ENCODE data around the gene RBM15. TPM values are rescaled to one million over a fixed set of nuclear protein-coding genes. Genes with fewer than 3 reads are reported as not detected.

The RBM15 gene
- total and polyA plus RNA-seq, 2 of the 13 experiments (the other 11 are each of a cell fraction or from before 2014, with no cell fraction given), result 13.5 to 36.4 TPM

DNA sequence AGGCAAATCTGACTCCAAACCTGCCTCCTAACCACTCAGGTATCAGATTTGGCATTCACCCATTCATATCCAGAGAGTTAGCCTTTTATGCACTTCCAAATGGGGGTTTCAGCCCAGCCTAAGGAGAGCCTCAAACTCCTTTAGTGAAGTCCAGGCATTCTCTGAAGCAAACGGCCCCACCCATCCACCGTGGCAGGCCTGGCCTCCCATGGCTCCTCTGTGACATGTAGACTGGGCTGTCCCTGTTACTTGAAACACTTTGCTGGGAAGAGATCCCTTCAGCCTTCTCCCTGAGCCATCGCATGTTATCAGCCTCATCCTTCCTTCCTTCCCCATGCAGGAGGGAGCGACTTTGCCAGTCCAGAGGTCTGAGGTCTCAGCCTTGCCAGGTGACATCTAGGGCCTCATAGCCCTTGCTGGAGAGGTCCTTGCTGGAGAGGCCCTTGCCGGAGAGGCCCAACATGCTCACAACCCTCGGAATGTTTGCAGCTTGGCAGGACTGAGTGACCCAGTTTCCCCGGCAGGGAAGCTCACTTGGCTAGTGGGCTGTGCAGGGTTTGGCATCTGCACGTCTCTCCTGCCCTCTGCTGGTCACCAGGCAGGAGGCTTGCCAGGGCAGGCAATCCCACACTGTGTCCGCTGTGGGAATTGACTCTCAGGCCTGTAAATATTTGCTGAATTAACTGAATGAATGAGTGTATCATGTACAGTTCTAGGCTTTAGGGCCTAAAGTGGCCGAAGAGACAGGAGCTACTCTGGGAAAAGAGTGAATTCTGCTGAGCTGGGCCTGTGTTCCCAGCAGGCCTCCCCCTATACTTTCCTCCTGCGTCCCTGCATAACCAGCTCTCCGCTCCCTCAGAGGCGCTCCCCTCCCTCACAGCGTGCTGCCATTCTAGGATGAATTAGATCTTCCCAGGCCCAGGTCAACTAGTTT is 26.7 kb upstream of the RBM15 start (continued):
- TF ChIP-seq, protein P1, sequence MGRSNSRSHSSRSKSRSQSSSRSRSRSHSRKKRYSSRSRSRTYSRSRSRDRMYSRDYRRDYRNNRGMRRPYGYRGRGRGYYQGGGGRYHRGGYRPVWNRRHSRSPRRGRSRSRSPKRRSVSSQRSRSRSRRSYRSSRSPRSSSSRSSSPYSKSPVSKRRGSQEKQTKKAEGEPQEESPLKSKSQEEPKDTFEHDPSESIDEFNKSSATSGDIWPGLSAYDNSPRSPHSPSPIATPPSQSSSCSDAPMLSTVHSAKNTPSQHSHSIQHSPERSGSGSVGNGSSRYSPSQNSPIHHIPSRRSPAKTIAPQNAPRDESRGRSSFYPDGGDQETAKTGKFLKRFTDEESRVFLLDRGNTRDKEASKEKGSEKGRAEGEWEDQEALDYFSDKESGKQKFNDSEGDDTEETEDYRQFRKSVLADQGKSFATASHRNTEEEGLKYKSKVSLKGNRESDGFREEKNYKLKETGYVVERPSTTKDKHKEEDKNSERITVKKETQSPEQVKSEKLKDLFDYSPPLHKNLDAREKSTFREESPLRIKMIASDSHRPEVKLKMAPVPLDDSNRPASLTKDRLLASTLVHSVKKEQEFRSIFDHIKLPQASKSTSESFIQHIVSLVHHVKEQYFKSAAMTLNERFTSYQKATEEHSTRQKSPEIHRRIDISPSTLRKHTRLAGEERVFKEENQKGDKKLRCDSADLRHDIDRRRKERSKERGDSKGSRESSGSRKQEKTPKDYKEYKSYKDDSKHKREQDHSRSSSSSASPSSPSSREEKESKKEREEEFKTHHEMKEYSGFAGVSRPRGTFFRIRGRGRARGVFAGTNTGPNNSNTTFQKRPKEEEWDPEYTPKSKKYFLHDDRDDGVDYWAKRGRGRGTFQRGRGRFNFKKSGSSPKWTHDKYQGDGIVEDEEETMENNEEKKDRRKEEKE (IDR thresholded peaks at IDR 0.05), result no peak
- no peak for TF ChIP-seq ZNF839 (CRISPR knock-in tag; IDR thresholded peaks at IDR 0.05; ENCODE audit: borderline replicate concordance)
- TF ChIP-seq NFKB2 (CRISPR knock-in tag; IDR thresholded peaks at IDR 0.05; ENCODE audit: borderline replicate concordance), result 0 out of 2 replicates have a peak, but pooled peaks have one; percentile 25
- no peak for TF ChIP-seq SOX5 (CRISPR knock-in tag; IDR thresholded peaks at IDR 0.05; ENCODE audit: borderline replicate concordance)
- no peak for TF ChIP-seq TBX3 (IDR thresholded peaks at IDR 0.05; ENCODE audit: borderline replicate concordance)
- TF ChIP-seq TAF15 (IDR thresholded peaks at IDR 0.05; ENCODE audit: low read depth, low read length, poor library complexity, severe bottlenecking), result no peak
- no peak for TF ChIP-seq ZBTB8A (CRISPR knock-in tag; IDR thresholded peaks at IDR 0.05; ENCODE audit: borderline replicate concordance, low read depth)
- no peak for TF ChIP-seq FOXO1 (CRISPR knock-in tag; IDR thresholded peaks at IDR 0.05)
- TF ChIP-seq MED1 (CRISPR knock-in tag; IDR thresholded peaks at IDR 0.05), result 0 out of 2 replicates have a peak, but pooled peaks have one; percentile 27
- TF ChIP-seq ZNF7 (CRISPR knock-in tag; IDR thresholded peaks at IDR 0.05), result no peak
- no peak for TF ChIP-seq ASH2L (IDR thresholded peaks at IDR 0.05; ENCODE audit: insufficient read length, low read depth, low read length)
- no peak for TF ChIP-seq RFX5 (IDR thresholded peaks at IDR 0.05; ENCODE audit: low read depth, low read length)
- no peak for TF ChIP-seq HOXA7 (CRISPR knock-in tag; IDR thresholded peaks at IDR 0.05)
- TF ChIP-seq, protein P2, sequence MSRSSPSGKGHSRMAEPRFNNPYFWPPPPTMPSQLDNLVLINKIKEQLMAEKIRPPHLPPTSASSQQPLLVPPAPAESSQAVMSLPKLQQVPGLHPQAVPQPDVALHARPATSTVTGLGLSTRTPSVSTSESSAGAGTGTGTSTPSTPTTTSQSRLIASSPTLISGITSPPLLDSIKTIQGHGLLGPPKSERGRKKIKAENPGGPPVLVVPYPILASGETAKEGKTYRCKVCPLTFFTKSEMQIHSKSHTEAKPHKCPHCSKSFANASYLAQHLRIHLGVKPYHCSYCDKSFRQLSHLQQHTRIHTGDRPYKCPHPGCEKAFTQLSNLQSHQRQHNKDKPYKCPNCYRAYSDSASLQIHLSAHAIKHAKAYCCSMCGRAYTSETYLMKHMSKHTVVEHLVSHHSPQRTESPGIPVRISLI (CRISPR knock-in tag; IDR thresholded peaks at IDR 0.05; ENCODE audit: borderline replicate concordance), result no peak
- peak; percentile 62; the same call in 1 of the 2 replicates for TF ChIP-seq ZNF274 (CRISPR knock-in tag; IDR thresholded peaks at IDR 0.05)
- TF ChIP-seq SMAD3 (CRISPR knock-in tag; IDR thresholded peaks at IDR 0.05), result 0 out of 2 replicates have a peak, but pooled peaks have one; percentile 60
- TF ChIP-seq, protein P3, sequence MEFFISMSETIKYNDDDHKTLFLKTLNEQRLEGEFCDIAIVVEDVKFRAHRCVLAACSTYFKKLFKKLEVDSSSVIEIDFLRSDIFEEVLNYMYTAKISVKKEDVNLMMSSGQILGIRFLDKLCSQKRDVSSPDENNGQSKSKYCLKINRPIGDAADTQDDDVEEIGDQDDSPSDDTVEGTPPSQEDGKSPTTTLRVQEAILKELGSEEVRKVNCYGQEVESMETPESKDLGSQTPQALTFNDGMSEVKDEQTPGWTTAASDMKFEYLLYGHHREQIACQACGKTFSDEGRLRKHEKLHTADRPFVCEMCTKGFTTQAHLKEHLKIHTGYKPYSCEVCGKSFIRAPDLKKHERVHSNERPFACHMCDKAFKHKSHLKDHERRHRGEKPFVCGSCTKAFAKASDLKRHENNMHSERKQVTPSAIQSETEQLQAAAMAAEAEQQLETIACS (CRISPR knock-in tag; IDR thresholded peaks at IDR 0.05), result no peak
- no peak for TF ChIP-seq CENPX (CRISPR knock-in tag; IDR thresholded peaks at IDR 0.05)
- TF ChIP-seq ARNTL (CRISPR knock-in tag; IDR thresholded peaks at IDR 0.05), result no peak
- TF ChIP-seq NFRKB (IDR thresholded peaks at IDR 0.05), result no peak
- TF ChIP-seq ZNF768 (CRISPR knock-in tag; IDR thresholded peaks at IDR 0.05), result no peak
- no peak for TF ChIP-seq ZNF33A (CRISPR knock-in tag; IDR thresholded peaks at IDR 0.05; ENCODE audit: borderline replicate concordance)
- no peak for TF ChIP-seq ZNF615 (CRISPR knock-in tag; IDR thresholded peaks at IDR 0.05; ENCODE audit: borderline replicate concordance)
- TF ChIP-seq FOSL1 (CRISPR knock-in tag; IDR thresholded peaks at IDR 0.05; ENCODE audit: borderline replicate concordance), result no peak
- no peak for TF ChIP-seq ZNF383 (CRISPR knock-in tag; IDR thresholded peaks at IDR 0.05; ENCODE audit: borderline replicate concordance)

Data from HepG2 (cell line).